HFFc6 (cell line): ENCODE results near the gene ANXA4. TPM values are rescaled to one million over a fixed set of nuclear protein-coding genes. Genes with fewer than 3 reads are reported as not detected.

Experiments
- DNase-seq: peaks from one replicate; pipeline ENCODE4 v3.0.0-alpha.2; 2018
- H3K27ac Mint-ChIP-seq: 2 replicates; pipeline ENCODE4 v1.8.0; 2020; ENCODE audit warnings: mild to moderate bottlenecking, mixed read lengths
- H3K27me3 Mint-ChIP-seq: 2 replicates; pipeline ENCODE4 v1.8.0; 2021; ENCODE audit warnings: mild to moderate bottlenecking, moderate library complexity, mixed read lengths; ENCODE audit not compliant: insufficient read depth
- H3K36me3 Mint-ChIP-seq: 2 replicates; pipeline ENCODE4 v1.8.0; 2021; ENCODE audit warnings: low read depth, mixed read lengths
- H3K4me1 Mint-ChIP-seq: 2 replicates; pipeline ENCODE4 v1.8.0; 2020; ENCODE audit warnings: low read depth, mixed read lengths
- H3K4me3 Mint-ChIP-seq: 2 replicates; pipeline ENCODE4 v1.8.0; 2020; ENCODE audit warnings: mild to moderate bottlenecking, moderate library complexity, mixed read lengths
- H3K9me3 Mint-ChIP-seq: 2 replicates; pipeline ENCODE4 v1.8.0; 2020; ENCODE audit warnings: mild to moderate bottlenecking, mixed read lengths
- CTCF ChIP-seq: fragments of 200-600 bp; sonication (generic); IDR thresholded peaks from 2 replicates; pipeline ENCODE4 v1.5.0; 2021; ENCODE audit warnings: antibody characterized with exemption, mild to moderate bottlenecking
- total RNA-seq, 6 experiments: library from RNA; stranded (reverse); fragmentation: NEBNext Ultra II Directional; extraction: Animal tissue kit (Norgen Biotek cat#: 25700); gene quantifications; 2 replicates in 1 of 6; 3 replicates in 5 of 6; pipeline ENCODE4 v1.2.3, GENCODE V29; 2021

The ANXA4 gene
- total RNA-seq, 6 experiments from 2014 or later = 92.8 to 112 (median 96.1) TPM

DNA sequence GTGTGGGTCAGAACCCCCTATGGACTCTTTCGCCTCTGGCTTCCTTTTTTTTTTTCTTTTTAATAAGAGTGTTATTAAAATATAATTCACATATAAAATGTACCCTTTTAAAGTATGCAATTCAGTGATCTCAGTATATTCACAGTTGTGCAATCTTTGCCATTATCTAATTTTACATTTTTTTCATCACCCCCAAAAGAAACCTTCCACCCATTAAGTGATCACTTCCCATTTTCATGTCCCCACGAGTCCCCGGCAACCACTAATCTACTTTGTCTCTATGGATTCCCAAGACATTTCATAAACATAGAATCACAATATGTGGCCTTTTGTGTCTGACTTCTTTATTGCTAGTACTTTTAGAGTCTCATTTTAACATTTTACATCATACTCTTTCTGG lies 38.7 kb upstream of the ANXA4 start:
- H3K4me1 Mint-ChIP-seq = no peaks in the 10 kb centered on the region
- H3K27ac Mint-ChIP-seq = no peak overlapping the region
- no peaks in the 10 kb centered on the region for H3K9me3 Mint-ChIP-seq
- no peaks in the 10 kb centered on the region for H3K36me3 Mint-ChIP-seq
- no peaks in the 10 kb centered on the region; the same call in 1 of the 2 replicates for H3K27me3 Mint-ChIP-seq
- TF ChIP-seq CTCF = no peak
- no peak for DNase-seq
- H3K4me3 Mint-ChIP-seq = no peak overlapping the region

- Mint-ChIP-seq H3K36me3 (no peaks in the 10 kb centered on the region), H3K4me1 (peaks cover 5% of the 10 kb centered on the region), H3K9me3 (no peaks in the 10 kb centered on the region), H3K27ac (no peak overlapping the region), H3K4me3 (no peak overlapping the region), H3K27me3 (no peaks in the 10 kb centered on the region; the same call in 1 of the 2 replicates)
- no peak for DNase-seq
- TF ChIP-seq CTCF = no peak
Measured at GRCh38 chr2:69704446-69704845, 37.5 kb upstream of the ANXA4 start.

- Mint-ChIP-seq H3K27me3 (no peaks in the 10 kb centered on the region), H3K27ac (no peak overlapping the region), H3K9me3 (no peaks in the 10 kb centered on the region), H3K4me3 (no peak overlapping the region), H3K4me1 (peaks cover 7% of the 10 kb centered on the region), H3K36me3 (no peaks in the 10 kb centered on the region)
- TF ChIP-seq CTCF = no peak
- no peak for DNase-seq
Measured at GRCh38 chr2:69709290-69709689, 32.6 kb upstream of the ANXA4 start.

DNA sequence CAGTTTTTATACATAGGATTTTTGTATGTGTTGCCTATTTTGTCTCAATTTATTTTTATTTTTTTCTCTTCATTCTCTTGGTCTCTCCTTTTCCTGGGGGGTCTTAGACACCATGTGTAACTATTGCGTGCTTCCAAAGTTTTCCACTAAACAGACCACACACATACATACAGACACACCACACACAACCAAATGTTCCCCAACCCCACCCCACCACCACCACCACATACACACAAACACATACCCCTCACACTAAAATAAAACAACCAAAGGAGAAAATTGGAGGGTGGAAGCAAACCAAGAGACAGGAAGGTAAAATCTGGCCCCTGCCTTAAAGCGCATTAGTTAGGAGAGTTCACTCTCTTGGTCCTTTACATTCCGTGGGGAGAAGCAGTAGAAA lies 30.0 kb upstream of the ANXA4 start:
- H3K4me1 Mint-ChIP-seq = peaks cover 28% of the 10 kb centered on the region
- H3K36me3 Mint-ChIP-seq = no peaks in the 10 kb centered on the region

GRCh38 chr2:69714024-69714423 lies 27.9 kb upstream of the ANXA4 start:
- Mint-ChIP-seq H3K4me1 (peaks cover 28% of the 10 kb centered on the region), H3K27ac (no peak overlapping the region), H3K9me3 (no peaks in the 10 kb centered on the region), H3K4me3 (no peak overlapping the region), H3K27me3 (no peaks in the 10 kb centered on the region), H3K36me3 (no peaks in the 10 kb centered on the region)
- DNase-seq = no peak
- no peak for TF ChIP-seq CTCF

More for the DNA sequence above, 30.0 kb upstream of the ANXA4 start:
- no peak for TF ChIP-seq CTCF
- H3K9me3 Mint-ChIP-seq = no peaks in the 10 kb centered on the region
- no peak overlapping the region for H3K27ac Mint-ChIP-seq
- no peaks in the 10 kb centered on the region for H3K27me3 Mint-ChIP-seq
- no peak for DNase-seq
- no peak overlapping the region for H3K4me3 Mint-ChIP-seq
